Amygdala (tissue), 56 donors: Measurements from ENCODE around the gene ZNF112.
"Not testable (repeated sequence)": the region's sequence is repeated elsewhere in the genome, so short reads cannot be mapped to it uniquely, and the experiment has no call there.

Experiments
- DNase-seq, 56 donors: peaks; one replicate each; lab custom pipeline; 2025; lab: John Stamatoyannopoulos, UW

The ZNF112 gene

GRCh38 chr19:44356383-44357111, at the start of gene ZNF112:
Gene ZNF112, minus strand, starts transcription at chr19:44356680. Its CDS starts 16,141 bp downstream, at chr19:44340539.
- DNase-seq: peak; percentile 27 to 95 (median 86)

- no peak for DNase-seq
These were observed 44.9 kb upstream of the ZNF112 start, which contains the start of gene ZNF285 for GRCh38 chr19:44401139-44402115. Gene ZNF285, minus strand, starts transcription at chr19:44401608. Its CDS starts 4,395 bp downstream, at chr19:44397213.

DNA sequence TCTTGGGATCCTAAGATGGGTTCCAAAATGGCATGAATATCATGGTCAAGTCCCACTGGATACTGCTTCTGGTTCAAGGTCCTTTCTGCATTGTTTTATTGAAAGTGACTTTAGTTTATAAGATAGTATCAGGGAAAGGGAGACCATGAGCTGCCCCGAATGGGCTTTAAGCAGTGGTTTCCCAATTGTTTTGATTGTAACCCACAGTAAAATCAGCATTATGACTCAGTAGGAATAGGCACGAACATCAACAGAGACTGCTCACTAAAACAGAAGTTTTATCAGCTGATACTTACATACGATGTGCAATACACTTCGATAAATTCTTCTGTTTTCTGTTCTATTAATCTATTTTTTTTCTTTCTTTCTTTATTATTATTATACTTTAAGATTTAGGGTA, 32.8 kb upstream of the ZNF112 start:
- DNase-seq: not testable (repeated sequence)

- no peak for DNase-seq
These were observed 18.3 kb upstream of the ZNF112 start for GRCh38 chr19:44374789-44375188.

DNA sequence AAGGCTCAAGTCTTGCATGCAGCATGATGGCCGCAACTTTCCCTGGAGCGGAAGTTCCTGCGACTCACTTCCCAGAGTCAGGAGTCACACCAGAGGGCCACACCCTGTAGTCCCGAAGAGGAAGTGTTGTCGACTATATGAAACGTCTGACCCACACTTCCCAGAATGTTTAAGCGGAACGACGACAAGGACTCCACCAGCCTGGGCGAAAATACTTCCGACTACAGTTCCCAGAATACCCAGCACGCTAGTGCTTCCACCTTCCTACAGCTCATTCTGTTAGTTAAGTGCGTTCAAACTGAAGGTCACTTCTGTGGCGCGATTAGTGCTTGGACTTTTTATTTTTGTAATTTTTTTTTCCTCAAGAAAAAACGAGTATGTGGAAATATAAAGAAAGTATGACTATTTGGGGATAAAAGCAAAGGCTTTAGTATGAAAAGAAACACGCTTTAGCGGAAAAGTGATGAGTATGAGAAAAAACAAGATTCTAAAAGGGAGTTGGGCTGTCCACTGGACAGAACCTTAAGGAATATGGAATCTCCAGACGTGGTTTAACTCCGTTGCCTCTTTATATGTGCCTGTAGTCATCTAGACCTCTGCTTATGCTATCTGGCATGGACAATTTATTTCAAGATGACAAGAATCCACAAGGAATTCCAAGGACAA, 15.5 kb upstream of the ZNF112 start:
- no peak for DNase-seq

DNA sequence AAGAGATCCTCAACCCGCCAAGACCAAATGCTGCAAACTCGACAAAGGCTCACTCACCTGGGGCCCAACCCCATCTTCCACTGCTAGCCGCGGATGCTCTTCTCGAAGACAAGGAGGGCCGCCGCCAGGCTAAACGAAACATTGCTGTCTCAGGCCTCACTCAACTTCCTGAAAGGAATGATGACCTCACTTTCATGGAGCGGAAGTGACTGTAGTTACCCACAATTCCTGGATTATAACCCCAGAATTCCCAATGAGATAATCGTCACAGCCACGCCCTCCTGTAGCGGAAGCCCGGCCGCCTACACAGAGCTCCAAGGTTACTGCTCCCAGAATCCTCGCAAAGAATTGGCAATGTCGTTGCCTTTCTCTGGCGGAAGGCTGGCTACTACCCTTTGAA, 10.5 kb upstream of the ZNF112 start:
- no peak for DNase-seq

DNA sequence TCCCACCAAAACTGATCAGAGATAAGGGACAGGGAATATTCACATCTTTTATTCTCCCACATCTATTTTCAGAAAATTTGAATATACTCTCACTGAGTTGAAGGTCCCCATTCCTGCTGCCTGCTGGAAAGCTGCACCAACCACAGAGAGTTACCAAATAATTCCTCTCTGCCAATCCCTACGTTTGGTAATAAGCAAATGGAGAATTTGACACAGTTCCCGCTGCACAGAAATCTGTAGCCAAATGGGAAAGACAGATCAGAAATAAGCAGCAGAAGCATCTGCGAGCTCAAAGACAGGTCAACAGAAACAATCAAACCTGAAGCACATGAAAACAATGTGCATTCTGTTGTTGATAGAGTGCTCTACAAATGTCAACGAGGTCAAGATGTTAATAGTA, 9.9 kb downstream of the ZNF112 start:
- no peak for DNase-seq

DNA sequence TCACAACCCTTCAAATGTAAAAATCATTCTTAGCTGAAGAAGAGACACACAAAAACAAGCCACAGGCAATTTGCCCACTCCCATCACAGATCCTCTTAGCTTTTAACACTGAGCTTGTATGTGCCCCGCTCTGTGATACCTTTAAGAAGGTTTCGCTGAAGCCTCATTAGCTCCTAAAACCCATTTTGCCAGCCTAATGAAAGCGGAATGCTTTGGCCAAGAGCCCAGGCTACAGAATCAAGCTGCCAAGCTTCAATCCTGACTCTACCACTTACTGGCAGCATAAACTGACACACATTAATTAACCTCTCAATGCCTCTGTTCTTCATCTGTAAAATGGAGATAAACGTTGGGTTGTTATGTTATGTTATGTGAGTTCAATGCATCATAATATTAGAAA, 10.5 kb downstream of the ZNF112 start:
- peak in 25 of 56 donors; percentile 0 to 51 (median 8) for DNase-seq

GRCh38 chr19:44344255-44344654, 12.2 kb downstream of the ZNF112 start:
- DNase-seq: no peak

DNA sequence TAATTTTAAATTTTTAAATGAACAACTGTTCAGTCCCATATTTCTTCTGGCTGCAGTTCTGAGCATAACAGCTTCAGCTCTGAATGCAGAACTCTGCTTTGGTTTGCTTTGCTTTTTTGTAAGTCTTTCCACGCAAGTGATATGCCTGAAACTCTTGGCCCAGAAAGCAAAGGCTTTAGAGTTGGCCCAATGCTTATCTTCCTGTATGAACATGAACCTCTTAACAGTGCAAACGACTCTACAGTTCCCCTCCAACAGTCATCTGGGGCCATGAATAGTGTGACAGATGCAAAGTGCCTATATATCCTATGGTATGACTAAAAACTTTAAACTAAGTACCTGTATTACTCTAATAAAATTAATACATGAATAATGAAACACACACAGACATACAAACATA, 14.7 kb downstream of the ZNF112 start:
- DNase-seq: no peak

DNA sequence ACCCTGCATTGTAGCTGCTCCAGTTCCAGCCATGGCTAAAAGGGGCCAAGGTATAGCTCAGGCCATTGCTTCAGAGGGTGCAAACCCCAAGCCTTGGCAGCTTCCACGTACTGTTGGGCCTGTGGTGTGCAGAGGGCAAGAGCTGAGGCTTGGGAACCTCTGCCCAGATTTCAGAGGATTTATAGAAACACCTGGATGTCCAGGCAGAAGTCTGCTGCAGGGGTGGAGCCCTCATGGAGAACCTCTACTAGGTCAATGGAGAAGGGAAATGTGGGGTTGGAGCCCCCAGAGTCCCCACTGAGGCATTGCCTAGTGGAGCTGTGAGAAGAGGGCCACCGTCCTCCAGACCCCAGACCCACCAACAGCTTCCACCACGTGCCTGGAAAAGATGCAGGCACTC, 21.8 kb downstream of the ZNF112 start:
- DNase-seq: not testable (repeated sequence)

GRCh38 chr19:44332145-44332544, 24.3 kb downstream of the ZNF112 start:
- DNase-seq: no peak

DNA sequence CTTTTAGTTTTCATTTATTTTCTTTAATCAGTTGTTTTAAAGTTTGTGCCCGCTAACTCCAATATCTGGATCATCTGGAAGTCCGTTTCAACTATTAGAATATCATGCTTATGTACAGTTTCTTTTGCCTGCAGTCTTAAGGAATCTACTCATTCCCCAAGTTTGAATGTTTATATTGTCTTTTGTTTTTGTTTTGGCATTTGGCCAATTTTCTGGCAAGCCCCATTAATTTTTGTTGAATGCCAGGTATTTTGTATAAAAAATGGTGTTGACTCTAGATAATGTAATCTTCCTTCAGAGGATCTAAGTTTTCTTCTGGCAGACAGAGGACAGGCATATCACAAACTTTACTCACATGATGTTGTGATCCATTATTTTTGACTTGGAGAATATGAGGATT, 40.6 kb downstream of the ZNF112 start:
- no peak for DNase-seq

GRCh38 chr19:44313231-44313630, 43.2 kb downstream of the ZNF112 start:
- DNase-seq: no peak

DNA sequence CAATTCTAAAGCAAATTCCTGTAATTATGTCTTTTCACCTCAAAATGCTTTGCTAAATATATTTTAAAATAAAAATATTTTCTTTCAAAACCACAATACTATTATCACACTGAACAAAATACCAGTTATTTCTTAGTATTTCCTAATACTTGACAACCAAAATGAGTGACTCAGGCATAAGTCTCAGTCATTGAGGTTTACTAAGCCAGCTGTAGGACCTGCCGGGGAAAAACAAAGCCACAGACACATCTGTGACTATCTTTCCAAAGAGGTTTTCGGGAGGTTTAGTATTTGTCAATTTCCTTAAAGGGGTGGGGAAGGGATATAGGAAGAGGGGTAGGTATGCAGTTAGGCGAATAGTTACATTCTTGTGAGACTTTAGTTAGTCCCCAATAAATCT, 48.5 kb downstream of the ZNF112 start:
- DNase-seq: no peak

- DNase-seq: no peak
These were observed 50.2 kb downstream of the ZNF112 start for GRCh38 chr19:44306283-44306682.

- DNase-seq: no peak
These were observed 51.0 kb downstream of the ZNF112 start for GRCh38 chr19:44305457-44305856.

- DNase-seq: peak; percentile 20 to 95 (median 84)
These were observed 51.8 kb downstream of the ZNF112 start, which contains the start of gene ZNF235 for GRCh38 chr19:44304659-44305193. Gene ZNF235, minus strand, starts transcription at chr19:44305025. Its CDS starts 1,621 bp downstream, at chr19:44303404.

GRCh38 chr19:44303976-44304568, 52.4 kb downstream of the ZNF112 start:
- peak in 2 of 56 donors; percentile 0 for DNase-seq

GRCh38 chr19:44303320-44303719, 53.2 kb downstream of the ZNF112 start:
- no peak for DNase-seq
